HL-60 (cell line): ENCODE measurements around the gene FOXD1.

Experiments used
- DNase-seq, 2 experiments: peaks; one replicate each; pipeline ENCODE4 v3.0.0-alpha.2; 2010 to 2020; ENCODE audit warnings: low read depth in 1 of 2, low spot score in 1 of 2
- H3K27ac ChIP-seq: fragments of 250-450 bp; sonication (Bioruptor Pico); replicated peaks from 2 replicates; pipeline ENCODE4 v1.5.1; 2020; ENCODE audit warnings: mild to moderate bottlenecking, moderate library complexity
- H3K27me3 ChIP-seq: fragments of 250-450 bp; sonication (Bioruptor Pico); 2 replicates; pipeline ENCODE4 v1.5.1; 2021; ENCODE audit warnings: mild to moderate bottlenecking, moderate library complexity; ENCODE audit not compliant: insufficient read depth, poor library complexity, severe bottlenecking
- H3K4me3 ChIP-seq: replicated peaks from 2 replicates; pipeline ENCODE4 v1.5.1; 2011; ENCODE audit warnings: mild to moderate bottlenecking, control low read depth, low read length; ENCODE audit not compliant: insufficient read depth
- POLR2AphosphoS5 ChIP-seq: IDR thresholded peaks from 2 replicates; pipeline ENCODE4 v1.6.1; 2012; ENCODE audit warnings: low read depth
- SPI1 ChIP-seq: IDR thresholded peaks from 2 replicates; pipeline ENCODE4 v1.6.1; 2012; ENCODE audit warnings: low read depth, mild to moderate bottlenecking, borderline replicate concordance
- TF ChIP-seq, protein P1 (sequence below): IDR thresholded peaks from one replicate; pipeline ENCODE4 v1.5.1; 2011; ENCODE audit warnings: low read length, control low read depth, inconsistent platforms; ENCODE audit not compliant: insufficient read depth

The FOXD1 gene

DNA sequence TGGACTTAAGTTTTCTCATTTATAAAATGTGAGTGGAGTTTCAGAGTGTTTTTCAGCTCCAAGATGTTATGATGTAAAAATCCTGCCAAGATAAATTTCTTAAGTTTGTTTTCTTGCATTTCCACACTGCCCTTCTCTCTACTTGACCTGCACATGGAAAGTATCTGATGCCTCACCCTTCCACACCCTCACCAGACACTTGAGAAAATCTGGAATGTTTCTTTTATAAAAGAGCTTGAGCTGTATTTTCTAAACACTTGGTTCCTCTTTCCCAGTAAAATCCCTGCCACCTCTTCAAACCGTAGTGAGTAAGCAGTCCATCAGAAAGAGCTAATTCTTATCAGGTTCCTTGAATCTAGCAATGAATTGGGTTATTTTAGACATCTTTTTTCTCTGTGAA, 42.9 kb downstream of the FOXD1 start:
- DNase-seq = no peak
- Histone ChIP-seq H3K4me3 (no peak overlapping the region), H3K27me3 (no peaks in the 10 kb centered on the region), H3K27ac (no peak overlapping the region)
- no peak for TF ChIP-seq SPI1
- TF ChIP-seq, protein P1, sequence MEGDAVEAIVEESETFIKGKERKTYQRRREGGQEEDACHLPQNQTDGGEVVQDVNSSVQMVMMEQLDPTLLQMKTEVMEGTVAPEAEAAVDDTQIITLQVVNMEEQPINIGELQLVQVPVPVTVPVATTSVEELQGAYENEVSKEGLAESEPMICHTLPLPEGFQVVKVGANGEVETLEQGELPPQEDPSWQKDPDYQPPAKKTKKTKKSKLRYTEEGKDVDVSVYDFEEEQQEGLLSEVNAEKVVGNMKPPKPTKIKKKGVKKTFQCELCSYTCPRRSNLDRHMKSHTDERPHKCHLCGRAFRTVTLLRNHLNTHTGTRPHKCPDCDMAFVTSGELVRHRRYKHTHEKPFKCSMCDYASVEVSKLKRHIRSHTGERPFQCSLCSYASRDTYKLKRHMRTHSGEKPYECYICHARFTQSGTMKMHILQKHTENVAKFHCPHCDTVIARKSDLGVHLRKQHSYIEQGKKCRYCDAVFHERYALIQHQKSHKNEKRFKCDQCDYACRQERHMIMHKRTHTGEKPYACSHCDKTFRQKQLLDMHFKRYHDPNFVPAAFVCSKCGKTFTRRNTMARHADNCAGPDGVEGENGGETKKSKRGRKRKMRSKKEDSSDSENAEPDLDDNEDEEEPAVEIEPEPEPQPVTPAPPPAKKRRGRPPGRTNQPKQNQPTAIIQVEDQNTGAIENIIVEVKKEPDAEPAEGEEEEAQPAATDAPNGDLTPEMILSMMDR = no peak

DNA sequence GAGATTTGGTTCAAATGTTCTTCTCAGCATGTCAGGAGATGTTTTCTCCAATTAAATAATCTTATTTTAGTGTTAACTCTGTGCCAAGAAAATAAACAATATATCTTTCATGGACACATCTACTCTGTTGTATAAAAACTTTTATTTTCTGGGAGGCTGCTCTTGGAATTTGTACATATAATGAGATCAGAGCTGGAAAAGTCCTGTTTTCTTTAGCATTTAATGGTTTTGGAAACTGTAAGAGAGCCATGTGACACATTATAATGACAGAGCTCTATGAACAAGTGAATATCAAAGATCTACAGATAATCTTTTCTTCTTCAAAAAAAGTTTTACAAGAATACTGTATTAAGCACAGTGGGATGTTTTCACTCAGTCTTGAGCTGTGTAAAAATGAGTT, 48.8 kb downstream of the FOXD1 start:
- H3K4me3 ChIP-seq = no peak overlapping the region
- H3K27me3 ChIP-seq = no peaks in the 10 kb centered on the region
- TF ChIP-seq POLR2AphosphoS5 = no peak
- H3K27ac ChIP-seq = no peak overlapping the region
- no peak for DNase-seq
